ENCODE measurements around the gene MEFV.

The MEFV gene

GRCh38 chr16:3266873-3267537 lies 10.6 kb upstream of the MEFV start:
- TF ChIP-seq CTCF (IDR thresholded peaks at IDR 0.05; ENCODE audit: poor library complexity, severe bottlenecking): peak; percentile 65
- no peak for ATAC-seq (ENCODE audit: low read depth)
- H3K4me1 ChIP-seq (ENCODE audit: insufficient read depth, poor library complexity, severe bottlenecking): no peaks in the 10 kb centered on the region
- no peak overlapping the region for H3K27ac ChIP-seq (ENCODE audit: poor library complexity, severe bottlenecking)
- no peak for DNase-seq (ENCODE audit: low spot score)
- no peaks in the 10 kb centered on the region for H3K9me3 ChIP-seq (ENCODE audit: severe bottlenecking)
- H3K4me3 ChIP-seq (ENCODE audit: severe bottlenecking): no peak overlapping the region
- H3K36me3 ChIP-seq (ENCODE audit: low read depth): no peaks in the 10 kb centered on the region
- no peaks in the 10 kb centered on the region for H3K27me3 ChIP-seq (ENCODE audit: insufficient read depth, poor library complexity, severe bottlenecking)

- Histone ChIP-seq H3K27ac (ENCODE audit: poor library complexity, severe bottlenecking) (peak overlapping the region; percentile 90), H3K9me3 (ENCODE audit: severe bottlenecking) (no peaks in the 10 kb centered on the region), H3K27me3 (ENCODE audit: insufficient read depth, poor library complexity, severe bottlenecking) (no peaks in the 10 kb centered on the region), H3K4me3 (ENCODE audit: severe bottlenecking) (peak overlapping the region; percentile 69), H3K4me1 (ENCODE audit: insufficient read depth, poor library complexity, severe bottlenecking) (no peaks in the 10 kb centered on the region), H3K36me3 (ENCODE audit: low read depth) (no peaks in the 10 kb centered on the region)
- peak; percentile 99 for DNase-seq (ENCODE audit: low spot score)
- TF ChIP-seq CTCF (IDR thresholded peaks at IDR 0.05; ENCODE audit: poor library complexity, severe bottlenecking): no peak
- peak; percentile 95 for ATAC-seq (ENCODE audit: low read depth)
These were observed 8.0 kb upstream of the MEFV start for GRCh38 chr16:3264137-3265036.

- TF ChIP-seq CTCF (IDR thresholded peaks at IDR 0.05; ENCODE audit: poor library complexity, severe bottlenecking): no peak
- no peaks in the 10 kb centered on the region for H3K4me1 ChIP-seq (ENCODE audit: insufficient read depth, poor library complexity, severe bottlenecking)
- H3K27me3 ChIP-seq (ENCODE audit: insufficient read depth, poor library complexity, severe bottlenecking): no peaks in the 10 kb centered on the region
- ATAC-seq (ENCODE audit: low read depth) (no peak), DNase-seq (ENCODE audit: low spot score) (no peak)
- no peak overlapping the region for H3K4me3 ChIP-seq (ENCODE audit: severe bottlenecking)
- no peaks in the 10 kb centered on the region for H3K9me3 ChIP-seq (ENCODE audit: severe bottlenecking)
- no peak overlapping the region for H3K27ac ChIP-seq (ENCODE audit: poor library complexity, severe bottlenecking)
- no peaks in the 10 kb centered on the region for H3K36me3 ChIP-seq (ENCODE audit: low read depth)
These were observed 6.1 kb upstream of the MEFV start for GRCh38 chr16:3262517-3262916.

GRCh38 chr16:3259836-3260235 lies 3.4 kb upstream of the MEFV start:
- Histone ChIP-seq H3K27me3 (ENCODE audit: insufficient read depth, poor library complexity, severe bottlenecking) (no peaks in the 10 kb centered on the region), H3K36me3 (ENCODE audit: low read depth) (no peaks in the 10 kb centered on the region), H3K4me3 (ENCODE audit: severe bottlenecking) (no peak overlapping the region), H3K4me1 (ENCODE audit: insufficient read depth, poor library complexity, severe bottlenecking) (peaks cover 3% of the 10 kb centered on the region), H3K9me3 (ENCODE audit: severe bottlenecking) (no peaks in the 10 kb centered on the region), H3K27ac (ENCODE audit: poor library complexity, severe bottlenecking) (no peak overlapping the region)
- no peak for DNase-seq (ENCODE audit: low spot score)
- no peak for ATAC-seq (ENCODE audit: low read depth)
- TF ChIP-seq CTCF (IDR thresholded peaks at IDR 0.05; ENCODE audit: poor library complexity, severe bottlenecking): no peak

All from RWPE2 (cell line).